ENCODE results near the gene CCDC17. TPM values are rescaled to one million over a fixed set of nuclear protein-coding genes. Genes with fewer than 3 reads are reported as not detected.

CCDC17 gene
- total and polyA plus RNA-seq, 2 donors (not counting 3 experiments of a cell fraction or from before 2014, with no cell fraction given) = 1.3 to 3.5 TPM

DNA sequence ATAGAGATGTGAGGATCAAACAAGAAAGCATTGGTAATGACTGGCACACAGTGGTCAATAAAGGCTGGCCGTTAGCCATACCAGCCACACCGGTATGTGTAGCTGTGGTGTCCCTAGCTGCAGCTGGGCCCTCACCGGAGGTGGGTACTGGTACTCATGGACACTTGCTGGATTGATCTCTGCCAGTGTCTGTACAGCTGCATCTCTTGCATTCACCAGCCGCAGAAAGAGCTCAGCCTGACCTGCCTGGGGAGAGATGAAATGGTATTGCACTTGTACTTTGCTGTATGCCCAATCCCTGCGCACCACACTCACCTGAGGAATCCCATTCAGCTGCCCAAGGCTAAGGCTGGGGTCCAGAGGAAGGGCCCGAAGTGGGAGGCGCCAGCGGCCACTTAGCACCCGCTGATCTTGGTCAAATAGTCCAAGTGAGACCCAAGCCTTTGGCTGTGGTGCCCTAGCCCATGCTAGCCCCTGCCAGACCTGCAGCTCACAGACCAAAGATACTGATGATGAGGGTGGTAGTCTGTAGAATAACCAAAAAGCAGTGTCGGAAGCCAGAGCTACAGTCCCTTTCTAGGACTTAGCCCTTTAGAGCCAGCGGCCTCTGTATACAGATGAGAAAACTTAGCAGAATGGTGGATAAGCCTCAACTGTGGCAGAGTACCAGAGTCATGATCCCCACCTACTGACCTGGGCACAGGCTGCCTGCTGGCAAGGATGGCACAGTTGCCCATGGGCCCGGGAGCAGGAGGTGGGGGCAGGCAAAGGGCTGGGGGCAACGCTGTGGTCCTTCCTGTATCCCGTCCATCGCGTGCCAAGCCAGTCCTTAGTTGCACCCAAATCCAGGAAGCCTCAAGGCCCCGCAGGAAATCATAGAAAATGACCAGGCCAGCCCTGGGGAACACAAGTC, 3.0 kb downstream of the CCDC17 start:
- FAIRE-seq (peak; percentile 35), DNase-seq (ENCODE audit: low read depth, low spot score) (no peak)
- H3K9me3 ChIP-seq (replicated peaks; ENCODE audit: control insufficient read depth, insufficient read depth, low read length) = no peaks in the 10 kb centered on the region
- H3K9ac ChIP-seq (replicated peaks; ENCODE audit: extremely low read depth, insufficient read depth, low read length) = no peak overlapping the region
- H3K4me2 ChIP-seq (ENCODE audit: insufficient read depth, low read length) = no peak overlapping the region
- TF ChIP-seq POLR2AphosphoS5 (IDR thresholded peaks at IDR 0.05; ENCODE audit: insufficient read depth, low read depth, low read length) (peak; percentile 35), JUN (IDR thresholded peaks at IDR 0.05; ENCODE audit: borderline replicate concordance, insufficient read depth, insufficient read length, low read depth) (no peak)
- dilution Hi-C loops (cut with MboI; ENCODE audit: extremely low pct_ligation_motif_present, low sequenced_read_pairs) = no loop called here
- H3K36me3 ChIP-seq (ENCODE audit: control insufficient read depth in 2 of 2, extremely low read depth in 1 of 2, insufficient read depth in 2 of 2, low read length in 2 of 2) = peaks cover 0 to 22% of the 10 kb centered on the region in 2 experiments
- no peaks in the 10 kb centered on the region for H3K79me2 ChIP-seq (ENCODE audit: control insufficient read depth, insufficient read depth, low read length)
- peaks cover 55% of the 10 kb centered on the region for H3K4me1 ChIP-seq (ENCODE audit: control insufficient read depth, extremely low read depth, insufficient read depth, low read length)
- no peaks in the 10 kb centered on the region for H3K9me1 ChIP-seq (replicated peaks; ENCODE audit: control insufficient read depth, extremely low read depth, insufficient read depth, low read length)
- BruUV-seq (replicated peaks) = no TSS peak
- ChIA-PET CTCF (interaction anchor here (1.2 kb wide), 1 partner anchor 8 kb away, joined by 4 read pairs; no protein-coding TSS in a partner anchor), POLR2A (no interaction called here)
- intact Hi-C loops (cut with micrococcal nuclease) = loop anchor here (2.0 kb wide), 1 partner anchor 36 kb away; the partner anchor contains the start of gene NASP
- no peak overlapping the region for H2AFZ ChIP-seq (ENCODE audit: low read depth, low read length)
- no peaks in the 10 kb centered on the region for H4K20me1 ChIP-seq (replicated peaks; ENCODE audit: control insufficient read depth, extremely low read depth, insufficient read depth, low read length)
- no peak overlapping the region for H3K27ac ChIP-seq (ENCODE audit: insufficient read depth, low read depth, low read length)
- H3K27me3 ChIP-seq (ENCODE audit: control insufficient read depth in 2 of 2, insufficient read depth in 2 of 2, low read length in 2 of 2) = no peaks in the 10 kb centered on the region
- no peak overlapping the region for H3K4me3 ChIP-seq (replicated peaks in 1 of 3; ENCODE audit: insufficient read depth in 1 of 3, low read depth in 1 of 3, low read length in 3 of 3)

DNA sequence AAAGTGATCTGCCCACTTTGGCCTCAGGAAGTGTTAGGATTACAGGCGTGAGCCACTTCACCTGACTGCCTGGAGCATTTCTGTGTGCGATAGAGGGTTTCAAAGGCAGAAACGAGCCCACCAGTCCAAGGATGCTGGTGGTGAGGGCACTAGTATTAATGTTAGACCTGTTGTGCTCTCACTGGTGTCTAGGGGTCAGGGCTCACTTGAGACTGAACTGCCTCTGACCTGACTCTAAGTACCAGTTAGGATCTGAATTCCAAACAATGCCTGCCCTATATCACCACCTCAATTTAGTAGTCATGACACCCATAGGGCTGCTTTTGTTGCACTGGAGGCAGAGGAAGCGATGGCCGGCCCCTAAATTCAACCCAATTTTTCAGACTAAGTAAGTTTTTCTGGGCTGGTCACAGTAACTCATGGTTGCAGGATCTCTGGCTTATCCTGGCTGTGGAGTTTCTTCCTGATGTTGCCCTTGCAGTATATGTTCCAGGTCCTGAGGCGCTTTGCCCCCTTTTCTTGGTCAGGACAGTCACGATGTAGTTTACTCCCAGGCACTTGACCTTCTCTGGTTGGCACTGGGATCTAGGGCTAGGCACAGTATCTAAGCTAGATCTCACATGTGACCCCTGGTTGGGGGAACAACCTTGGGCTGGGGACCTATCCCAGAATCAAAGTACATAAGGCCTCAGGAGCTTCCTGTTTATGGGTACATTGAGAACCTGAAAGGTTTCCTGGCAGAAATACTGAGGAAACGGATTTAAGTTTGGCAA, 4.5 kb downstream of the CCDC17 start:
- Histone ChIP-seq H3K27me3 (ENCODE audit: control insufficient read depth in 2 of 2, insufficient read depth in 2 of 2, low read length in 2 of 2) (no peaks in the 10 kb centered on the region), H4K20me1 (replicated peaks; ENCODE audit: control insufficient read depth, extremely low read depth, insufficient read depth, low read length) (no peaks in the 10 kb centered on the region), H3K4me3 (replicated peaks in 1 of 3; ENCODE audit: insufficient read depth in 1 of 3, low read depth in 1 of 3, low read length in 3 of 3) (no peak overlapping the region), H3K4me2 (ENCODE audit: insufficient read depth, low read length) (no peak overlapping the region), H2AFZ (ENCODE audit: low read depth, low read length) (no peak overlapping the region), H3K79me2 (ENCODE audit: control insufficient read depth, insufficient read depth, low read length) (no peaks in the 10 kb centered on the region), H3K36me3 (ENCODE audit: control insufficient read depth in 2 of 2, extremely low read depth in 1 of 2, insufficient read depth in 2 of 2, low read length in 2 of 2) (peaks cover 6 to 28% of the 10 kb centered on the region in 2 experiments), H3K4me1 (ENCODE audit: control insufficient read depth, extremely low read depth, insufficient read depth, low read length) (peaks cover 55% of the 10 kb centered on the region), H3K9me1 (replicated peaks; ENCODE audit: control insufficient read depth, extremely low read depth, insufficient read depth, low read length) (no peaks in the 10 kb centered on the region), H3K9me3 (replicated peaks; ENCODE audit: control insufficient read depth, insufficient read depth, low read length) (no peaks in the 10 kb centered on the region), H3K27ac (ENCODE audit: insufficient read depth, low read depth, low read length) (no peak overlapping the region), H3K9ac (replicated peaks; ENCODE audit: extremely low read depth, insufficient read depth, low read length) (no peak overlapping the region)
- no peak for TF ChIP-seq GATA2 (IDR thresholded peaks at IDR 0.05; ENCODE audit: insufficient read depth, insufficient read length, low read depth, low read length)
- TF ChIP-seq, protein P1, sequence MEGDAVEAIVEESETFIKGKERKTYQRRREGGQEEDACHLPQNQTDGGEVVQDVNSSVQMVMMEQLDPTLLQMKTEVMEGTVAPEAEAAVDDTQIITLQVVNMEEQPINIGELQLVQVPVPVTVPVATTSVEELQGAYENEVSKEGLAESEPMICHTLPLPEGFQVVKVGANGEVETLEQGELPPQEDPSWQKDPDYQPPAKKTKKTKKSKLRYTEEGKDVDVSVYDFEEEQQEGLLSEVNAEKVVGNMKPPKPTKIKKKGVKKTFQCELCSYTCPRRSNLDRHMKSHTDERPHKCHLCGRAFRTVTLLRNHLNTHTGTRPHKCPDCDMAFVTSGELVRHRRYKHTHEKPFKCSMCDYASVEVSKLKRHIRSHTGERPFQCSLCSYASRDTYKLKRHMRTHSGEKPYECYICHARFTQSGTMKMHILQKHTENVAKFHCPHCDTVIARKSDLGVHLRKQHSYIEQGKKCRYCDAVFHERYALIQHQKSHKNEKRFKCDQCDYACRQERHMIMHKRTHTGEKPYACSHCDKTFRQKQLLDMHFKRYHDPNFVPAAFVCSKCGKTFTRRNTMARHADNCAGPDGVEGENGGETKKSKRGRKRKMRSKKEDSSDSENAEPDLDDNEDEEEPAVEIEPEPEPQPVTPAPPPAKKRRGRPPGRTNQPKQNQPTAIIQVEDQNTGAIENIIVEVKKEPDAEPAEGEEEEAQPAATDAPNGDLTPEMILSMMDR (IDR thresholded peaks at IDR 0.05; ENCODE audit: extremely low read depth in 1 of 2, insufficient read depth in 1 of 2, low read depth in 1 of 2, low read length in 2 of 2) = no peak
- no peak for TF ChIP-seq POLR2A (IDR thresholded peaks at IDR 0.05; ENCODE audit: low read depth, low read length)
- no peak for TF ChIP-seq EZH2 (IDR thresholded peaks at IDR 0.05; ENCODE audit: borderline replicate concordance, low read depth, low read length, severe bottlenecking)
- no peak for TF ChIP-seq JUN (IDR thresholded peaks at IDR 0.05; ENCODE audit: borderline replicate concordance, insufficient read depth, insufficient read length, low read depth)
- no peak for TF ChIP-seq MYC (IDR thresholded peaks at IDR 0.05; ENCODE audit: low read depth, low read length)
- TF ChIP-seq POLR2AphosphoS5 (IDR thresholded peaks at IDR 0.05; ENCODE audit: insufficient read depth, low read depth, low read length) = no peak
- TF ChIP-seq FOS (IDR thresholded peaks at IDR 0.05; ENCODE audit: borderline replicate concordance, insufficient read depth, low read length) = no peak
- TF ChIP-seq, protein P2, sequence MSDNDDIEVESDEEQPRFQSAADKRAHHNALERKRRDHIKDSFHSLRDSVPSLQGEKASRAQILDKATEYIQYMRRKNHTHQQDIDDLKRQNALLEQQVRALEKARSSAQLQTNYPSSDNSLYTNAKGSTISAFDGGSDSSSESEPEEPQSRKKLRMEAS (IDR thresholded peaks at IDR 0.05; ENCODE audit: insufficient read depth, insufficient read length) = no peak
- ChIA-PET POLR2A (no interaction called here), CTCF (no interaction called here)
- peak; percentile 66 for FAIRE-seq
- no TSS peak for BruUV-seq (replicated peaks)
- intact Hi-C loops (cut with micrococcal nuclease) (loop anchor here (5.0 kb wide), 1 partner anchor 68 kb away; the partner anchor contains the start of genes GPBP1L1 and TMEM69), dilution Hi-C loops (cut with MboI; ENCODE audit: extremely low pct_ligation_motif_present, low sequenced_read_pairs) (no loop called here)
- DNase-seq (ENCODE audit: low read depth, low spot score) = peak; percentile 31
